ENCODE data around the gene DIPK1C. TPM values are rescaled to one million over a fixed set of nuclear protein-coding genes. Genes with fewer than 3 reads are reported as not detected.

The DIPK1C gene
- total and polyA plus RNA-seq, 2 donors (not counting 1 experiment from before 2014, with no cell fraction given) = not detected

GRCh38 chr18:74435740-74436139, 21.4 kb downstream of the DIPK1C start:
- Histone ChIP-seq H3K36me3 (replicated peaks in 1 of 2; ENCODE audit: control extremely low read depth in 1 of 2, control insufficient read depth in 1 of 2, extremely low read depth in 1 of 2, insufficient read depth in 2 of 2, low read length in 1 of 2) (no peaks in the 10 kb centered on the region), H3K4me3 (ENCODE audit: control extremely low read depth in 1 of 5, extremely low read depth in 1 of 5, insufficient read depth in 1 of 5, low read depth in 2 of 5, low read length in 4 of 5) (no peak overlapping the region), H2AFZ (ENCODE audit: insufficient read depth, low read depth, low read length, poor library complexity, severe bottlenecking) (no peak overlapping the region), H3K27ac (ENCODE audit: low read length in 2 of 2) (no peak overlapping the region), H4K20me1 (ENCODE audit: control insufficient read depth, insufficient read depth, low read length, poor library complexity, severe bottlenecking) (no peaks in the 10 kb centered on the region), H3K79me2 (ENCODE audit: control insufficient read depth, insufficient read depth, low read length) (no peaks in the 10 kb centered on the region), H3K27me3 (replicated peaks in 1 of 4; ENCODE audit: control extremely low read depth in 1 of 4, control insufficient read depth in 3 of 4, insufficient read depth in 4 of 4, low read length in 3 of 4) (no peaks in the 10 kb centered on the region), H3K4me1 (ENCODE audit: control insufficient read depth in 2 of 2, insufficient read depth in 2 of 2, low read length in 2 of 2) (no peaks in the 10 kb centered on the region), H3K9me3 (ENCODE audit: control extremely low read depth in 1 of 3, control insufficient read depth in 2 of 3, insufficient read depth in 1 of 3, low read length in 2 of 3) (no peaks in the 10 kb centered on the region), H3K4me2 (replicated peaks; ENCODE audit: low read depth, low read length, poor library complexity, severe bottlenecking) (no peak overlapping the region), H3K9ac (ENCODE audit: low read length) (no peak overlapping the region)
- no peak for ATAC-seq (ENCODE audit: low read depth)
- ChIA-PET POLR2A (no interaction called here), CTCF (no interaction called here)
- Mint-ChIP-seq H3K4me1 (no peaks in the 10 kb centered on the region), H3K9me3 (ENCODE audit: insufficient read depth) (no peaks in the 10 kb centered on the region), H3K27ac (no peak overlapping the region), H3K27me3 (no peaks in the 10 kb centered on the region), H3K4me3 (no peak overlapping the region)
- intact Hi-C loops (cut with micrococcal nuclease) = no loop called here
- TF ChIP-seq, protein P1, sequence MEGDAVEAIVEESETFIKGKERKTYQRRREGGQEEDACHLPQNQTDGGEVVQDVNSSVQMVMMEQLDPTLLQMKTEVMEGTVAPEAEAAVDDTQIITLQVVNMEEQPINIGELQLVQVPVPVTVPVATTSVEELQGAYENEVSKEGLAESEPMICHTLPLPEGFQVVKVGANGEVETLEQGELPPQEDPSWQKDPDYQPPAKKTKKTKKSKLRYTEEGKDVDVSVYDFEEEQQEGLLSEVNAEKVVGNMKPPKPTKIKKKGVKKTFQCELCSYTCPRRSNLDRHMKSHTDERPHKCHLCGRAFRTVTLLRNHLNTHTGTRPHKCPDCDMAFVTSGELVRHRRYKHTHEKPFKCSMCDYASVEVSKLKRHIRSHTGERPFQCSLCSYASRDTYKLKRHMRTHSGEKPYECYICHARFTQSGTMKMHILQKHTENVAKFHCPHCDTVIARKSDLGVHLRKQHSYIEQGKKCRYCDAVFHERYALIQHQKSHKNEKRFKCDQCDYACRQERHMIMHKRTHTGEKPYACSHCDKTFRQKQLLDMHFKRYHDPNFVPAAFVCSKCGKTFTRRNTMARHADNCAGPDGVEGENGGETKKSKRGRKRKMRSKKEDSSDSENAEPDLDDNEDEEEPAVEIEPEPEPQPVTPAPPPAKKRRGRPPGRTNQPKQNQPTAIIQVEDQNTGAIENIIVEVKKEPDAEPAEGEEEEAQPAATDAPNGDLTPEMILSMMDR (IDR thresholded peaks at IDR 0.05) = no peak
- no peak for TF ChIP-seq EZH2 (IDR thresholded peaks at IDR 0.05; ENCODE audit: borderline replicate concordance, insufficient read depth, low read depth, low read length, poor library complexity, severe bottlenecking)
- 95% methylated on average over 4 of the region's 4 CpGs for WGBS (ENCODE audit: insufficient coverage)
- DNase-seq = no peak

- Histone ChIP-seq H4K20me1 (ENCODE audit: control insufficient read depth, insufficient read depth, low read length, poor library complexity, severe bottlenecking) (no peaks in the 10 kb centered on the region), H3K9me3 (ENCODE audit: control extremely low read depth in 1 of 3, control insufficient read depth in 2 of 3, insufficient read depth in 1 of 3, low read length in 2 of 3) (no peaks in the 10 kb centered on the region), H3K4me3 (ENCODE audit: control extremely low read depth in 1 of 5, extremely low read depth in 1 of 5, insufficient read depth in 1 of 5, low read depth in 2 of 5, low read length in 4 of 5) (no peak overlapping the region), H3K79me2 (ENCODE audit: control insufficient read depth, insufficient read depth, low read length) (no peaks in the 10 kb centered on the region), H3K4me2 (replicated peaks; ENCODE audit: low read depth, low read length, poor library complexity, severe bottlenecking) (no peak overlapping the region), H3K27me3 (replicated peaks in 1 of 4; ENCODE audit: control extremely low read depth in 1 of 4, control insufficient read depth in 3 of 4, insufficient read depth in 4 of 4, low read length in 3 of 4) (no peaks in the 10 kb centered on the region), H3K27ac (ENCODE audit: low read length in 2 of 2) (no peak overlapping the region), H3K36me3 (replicated peaks in 1 of 2; ENCODE audit: control extremely low read depth in 1 of 2, control insufficient read depth in 1 of 2, extremely low read depth in 1 of 2, insufficient read depth in 2 of 2, low read length in 1 of 2) (no peaks in the 10 kb centered on the region), H3K4me1 (ENCODE audit: control insufficient read depth in 2 of 2, insufficient read depth in 2 of 2, low read length in 2 of 2) (no peaks in the 10 kb centered on the region), H2AFZ (ENCODE audit: insufficient read depth, low read depth, low read length, poor library complexity, severe bottlenecking) (no peak overlapping the region), H3K9ac (ENCODE audit: low read length) (no peak overlapping the region)
- DNase-seq (no peak), ATAC-seq (ENCODE audit: low read depth) (no peak)
- TF ChIP-seq, protein P1 (IDR thresholded peaks at IDR 0.05) = no peak
- WGBS (ENCODE audit: insufficient coverage) = 91% methylated on average over 9 of the region's 11 CpGs
- H3K27me3 Mint-ChIP-seq = peaks cover 3% of the 10 kb centered on the region
- ChIA-PET CTCF (no interaction called here), POLR2A (no interaction called here)
- H3K4me1 Mint-ChIP-seq = no peaks in the 10 kb centered on the region
- intact Hi-C loops (cut with micrococcal nuclease) = no loop called here
- no peak overlapping the region for H3K27ac Mint-ChIP-seq
- no peak overlapping the region for H3K4me3 Mint-ChIP-seq
- no peaks in the 10 kb centered on the region for H3K9me3 Mint-ChIP-seq (ENCODE audit: insufficient read depth)
Measured at GRCh38 chr18:74434466-74434865, 22.6 kb downstream of the DIPK1C start.

Measured in B cell (primary cell).